Measurements from ENCODE around the gene SLC22A1. TPM values are rescaled to one million over a fixed set of nuclear protein-coding genes. Genes with fewer than 3 reads are reported as not detected.

Gene SLC22A1
- under 1 TPM; 0.14 to 0.89 TPM for total RNA-seq
- 0.68 TPM for polyA plus RNA-seq (2013, experiment 1 of 2)
- polyA plus RNA-seq (2013, experiment 2 of 2): 0.30 TPM
- total RNA-seq: 0 to 4.2 (median 0.80) reads per million in 172 experiments

DNA sequence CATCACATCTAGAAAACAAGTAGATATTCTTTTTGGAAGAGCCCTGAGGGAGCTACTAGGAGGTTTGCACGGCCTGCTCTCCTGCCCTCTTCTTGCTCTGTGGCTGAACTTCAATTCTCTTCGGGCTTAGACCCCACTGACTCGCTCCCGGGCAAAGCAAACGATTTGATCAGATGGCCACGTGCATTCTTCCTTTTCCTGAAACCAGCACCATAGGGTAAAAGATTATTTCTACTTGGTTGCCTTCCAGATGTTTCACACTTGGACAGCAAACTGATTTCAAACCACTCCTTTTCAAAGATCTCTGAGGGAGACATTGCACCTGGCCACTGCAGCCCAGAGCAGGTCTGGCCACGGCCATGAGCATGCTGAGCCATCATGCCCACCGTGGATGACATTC, at the start of gene SLC22A1:
Gene SLC22A1, plus strand, starts transcription at position 258 of the 400 bp plus-strand sequence. Its CDS starts 121 bp downstream, at position 379.
- ATAC-seq (ENCODE audit: poor library complexity) (no peak), DNase-seq (no peak)
- H3K27ac ChIP-seq (ENCODE audit: low read depth in 1 of 2, low read length in 2 of 2): no peak within 1 kb of the TSS
- no peaks in the 10 kb centered on the region for H3K27me3 ChIP-seq (ENCODE audit: control insufficient read depth in 1 of 2, insufficient read depth in 2 of 2, low read length in 2 of 2)
- ChIA-PET CTCF (no interaction called here), POLR2A (no interaction called here)
- Mint-ChIP-seq H3K27me3 (no peaks in the 10 kb centered on the region), H3K27ac (no peak within 1 kb of the TSS), H3K9me3 (no peaks in the 10 kb centered on the region), H3K4me3 (no peak within 1 kb of the TSS), H3K4me1 (ENCODE audit: low read depth) (no peaks in the 10 kb centered on the region), H3K36me3 (ENCODE audit: low read depth) (no peaks in the 10 kb centered on the region)
- TF ChIP-seq, protein P1, sequence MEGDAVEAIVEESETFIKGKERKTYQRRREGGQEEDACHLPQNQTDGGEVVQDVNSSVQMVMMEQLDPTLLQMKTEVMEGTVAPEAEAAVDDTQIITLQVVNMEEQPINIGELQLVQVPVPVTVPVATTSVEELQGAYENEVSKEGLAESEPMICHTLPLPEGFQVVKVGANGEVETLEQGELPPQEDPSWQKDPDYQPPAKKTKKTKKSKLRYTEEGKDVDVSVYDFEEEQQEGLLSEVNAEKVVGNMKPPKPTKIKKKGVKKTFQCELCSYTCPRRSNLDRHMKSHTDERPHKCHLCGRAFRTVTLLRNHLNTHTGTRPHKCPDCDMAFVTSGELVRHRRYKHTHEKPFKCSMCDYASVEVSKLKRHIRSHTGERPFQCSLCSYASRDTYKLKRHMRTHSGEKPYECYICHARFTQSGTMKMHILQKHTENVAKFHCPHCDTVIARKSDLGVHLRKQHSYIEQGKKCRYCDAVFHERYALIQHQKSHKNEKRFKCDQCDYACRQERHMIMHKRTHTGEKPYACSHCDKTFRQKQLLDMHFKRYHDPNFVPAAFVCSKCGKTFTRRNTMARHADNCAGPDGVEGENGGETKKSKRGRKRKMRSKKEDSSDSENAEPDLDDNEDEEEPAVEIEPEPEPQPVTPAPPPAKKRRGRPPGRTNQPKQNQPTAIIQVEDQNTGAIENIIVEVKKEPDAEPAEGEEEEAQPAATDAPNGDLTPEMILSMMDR (IDR thresholded peaks at IDR 0.05): no peak
- no peaks in the 10 kb centered on the region for H3K4me1 ChIP-seq (ENCODE audit: insufficient read depth, low read length)
- intact Hi-C loops (cut with DNase I, micrococcal nuclease): no loop called here
- no peaks in the 10 kb centered on the region for H3K36me3 ChIP-seq (ENCODE audit: insufficient read depth, low read length)
- H3K9me3 ChIP-seq (ENCODE audit: control insufficient read depth in 1 of 2, insufficient read depth in 1 of 2, low read length in 2 of 2): peaks cover 0 to 15% of the 10 kb centered on the region in 2 experiments
- H3K4me3 ChIP-seq (ENCODE audit: low read length): no peak within 1 kb of the TSS

DNA sequence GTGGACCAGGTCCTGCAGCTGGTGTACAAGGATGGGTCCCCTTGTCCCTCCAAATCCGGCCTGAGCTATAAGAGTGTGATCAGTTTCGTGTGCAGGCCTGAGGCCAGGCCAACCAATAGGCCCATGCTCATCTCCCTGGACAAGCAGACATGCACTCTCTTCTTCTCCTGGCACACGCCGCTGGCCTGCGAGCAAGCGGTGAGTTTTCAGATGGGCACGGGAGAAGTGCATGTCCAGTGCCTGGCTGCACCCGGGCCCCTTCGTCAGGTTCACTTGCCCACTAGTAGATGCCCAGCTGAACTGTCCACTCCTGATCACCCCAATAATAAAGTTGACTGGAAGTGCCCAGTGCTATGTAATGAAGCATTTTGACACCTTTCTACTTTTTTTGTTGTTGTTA, 48.3 kb upstream of the SLC22A1 start:
- intact Hi-C loops (cut with DNase I, micrococcal nuclease): no loop called here

DNA sequence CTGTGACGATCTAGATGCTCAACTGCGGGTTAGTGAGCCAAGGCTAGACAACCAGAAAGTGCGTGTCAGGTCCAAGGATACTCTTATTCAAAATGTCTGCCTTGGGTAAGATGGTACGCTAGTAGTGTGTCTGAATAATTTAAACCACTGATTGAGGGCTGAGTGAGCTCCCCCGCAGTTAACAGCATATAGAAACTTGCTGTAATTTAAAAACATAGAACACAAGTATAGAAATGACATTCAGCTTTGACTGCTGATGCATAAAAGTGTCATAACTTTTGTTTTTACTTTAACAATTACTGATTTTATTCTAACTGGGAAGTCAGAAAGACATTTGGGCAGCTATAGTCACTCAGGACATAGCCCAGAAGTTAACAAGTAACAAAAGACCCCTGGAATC, 45.6 kb upstream of the SLC22A1 start:
- TF ChIP-seq, protein P1 (IDR thresholded peaks at IDR 0.05): no peak
- Mint-ChIP-seq H3K27me3 (no peaks in the 10 kb centered on the region), H3K27ac (no peak overlapping the region), H3K36me3 (ENCODE audit: low read depth) (peaks cover 91% of the 10 kb centered on the region), H3K4me1 (ENCODE audit: low read depth) (peaks cover 6% of the 10 kb centered on the region), H3K9me3 (no peaks in the 10 kb centered on the region), H3K4me3 (no peak overlapping the region)
- CTCF ChIA-PET: no interaction called here
- no peak overlapping the region for H3K4me3 ChIP-seq (ENCODE audit: low read length)
- POLR2A ChIA-PET: interaction anchor here (0.8 kb wide), 1 partner anchor 85 kb away, joined by 3 read pairs; no protein-coding TSS in a partner anchor
- no peaks in the 10 kb centered on the region for H3K4me1 ChIP-seq (ENCODE audit: insufficient read depth, low read length)
- H3K27ac ChIP-seq (ENCODE audit: low read depth in 1 of 2, low read length in 2 of 2): no peak overlapping the region
- no peaks in the 10 kb centered on the region for H3K27me3 ChIP-seq (ENCODE audit: control insufficient read depth in 1 of 2, insufficient read depth in 2 of 2, low read length in 2 of 2)
- peaks cover 95% of the 10 kb centered on the region for H3K36me3 ChIP-seq (ENCODE audit: insufficient read depth, low read length)
- DNase-seq (no peak), ATAC-seq (ENCODE audit: poor library complexity) (no peak)
- no peaks in the 10 kb centered on the region for H3K9me3 ChIP-seq (ENCODE audit: control insufficient read depth in 1 of 2, insufficient read depth in 1 of 2, low read length in 2 of 2)
- intact Hi-C loops (cut with DNase I, micrococcal nuclease): no loop called here

More for the DNA sequence above, 48.3 kb upstream of the SLC22A1 start:
- Mint-ChIP-seq H3K36me3 (ENCODE audit: low read depth) (peaks cover 93% of the 10 kb centered on the region), H3K27me3 (no peaks in the 10 kb centered on the region), H3K9me3 (no peaks in the 10 kb centered on the region), H3K4me1 (ENCODE audit: low read depth) (peaks cover 29% of the 10 kb centered on the region), H3K27ac (no peak overlapping the region), H3K4me3 (no peak overlapping the region)
- H3K27me3 ChIP-seq (ENCODE audit: control insufficient read depth in 1 of 2, insufficient read depth in 2 of 2, low read length in 2 of 2): no peaks in the 10 kb centered on the region
- no peak for ATAC-seq (ENCODE audit: poor library complexity)
- H3K4me1 ChIP-seq (ENCODE audit: insufficient read depth, low read length): peaks cover 21% of the 10 kb centered on the region
- ChIA-PET CTCF (no interaction called here), POLR2A (no interaction called here)
- no peaks in the 10 kb centered on the region for H3K9me3 ChIP-seq (ENCODE audit: control insufficient read depth in 1 of 2, insufficient read depth in 1 of 2, low read length in 2 of 2)
- peaks cover 95% of the 10 kb centered on the region for H3K36me3 ChIP-seq (ENCODE audit: insufficient read depth, low read length)
- no peak overlapping the region for H3K27ac ChIP-seq (ENCODE audit: low read depth in 1 of 2, low read length in 2 of 2)
- no peak for DNase-seq
- TF ChIP-seq, protein P1 (IDR thresholded peaks at IDR 0.05): no peak
- no peak overlapping the region for H3K4me3 ChIP-seq (ENCODE audit: low read length)

All from CD4-positive, alpha-beta T cell (primary cell).